ENCODE data around the gene TNFRSF1A.

Gene TNFRSF1A

GRCh38 chr12:6384499-6385436 is 42.9 kb upstream of the TNFRSF1A start:
- peak overlapping the region; percentile 77 for H3K4me3 ChIP-seq (ENCODE audit: low read depth, low read length)
- no peak for TF ChIP-seq CTCF (IDR thresholded peaks at IDR 0.05; ENCODE audit: low read depth, low read length)

DNA sequence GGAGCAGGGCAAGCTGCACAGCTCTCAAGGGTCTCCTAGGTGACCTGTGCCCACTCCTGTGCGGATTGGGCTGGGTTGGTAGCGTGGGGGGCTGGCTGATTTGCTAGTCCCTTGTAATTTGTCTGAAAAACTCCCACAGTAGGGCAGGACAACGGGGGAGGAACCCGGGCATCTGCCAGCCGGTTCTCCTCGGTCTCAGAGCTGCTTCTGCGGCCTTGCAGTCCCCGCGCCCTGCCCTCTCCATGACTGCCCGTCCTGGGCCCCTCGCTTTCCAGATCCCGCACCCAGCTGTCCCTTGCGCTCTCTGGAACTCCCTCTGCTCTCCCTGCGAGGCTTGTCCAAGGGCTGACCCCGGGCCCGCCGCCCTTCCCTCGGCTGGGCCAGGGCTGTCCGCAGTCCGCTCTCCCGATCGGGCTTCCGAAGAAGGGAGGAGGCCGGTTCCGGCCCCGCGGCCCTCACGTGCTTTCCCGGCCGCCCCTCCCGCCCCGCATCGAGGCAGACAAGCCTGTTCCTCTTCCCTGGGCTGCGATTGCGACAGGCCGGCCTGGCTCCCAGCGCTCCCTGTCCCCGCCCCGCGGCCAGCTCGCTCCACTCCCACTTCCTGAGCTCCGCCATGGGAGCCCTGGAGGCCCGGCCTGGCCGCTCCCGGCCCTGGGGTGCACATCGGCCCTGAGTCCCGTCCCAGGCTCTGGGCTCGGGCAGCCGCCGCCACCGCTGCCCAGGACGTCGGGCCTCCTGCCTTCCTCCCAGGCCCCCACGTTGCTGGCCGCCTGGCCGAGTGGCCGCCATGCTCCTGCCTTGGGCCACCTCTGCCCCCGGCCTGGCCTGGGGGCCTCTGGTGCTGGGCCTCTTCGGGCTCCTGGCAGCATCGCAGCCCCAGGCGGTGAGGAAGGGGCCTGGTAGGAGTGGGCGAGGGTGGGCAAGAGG is 42.0 kb upstream of the TNFRSF1A start, which contains the start of gene LTBR:
TSS of gene LTBR (plus strand) at position 591 of the 927 bp plus-strand sequence. CDS start at position 788, 197 bp downstream.
- peak within 1 kb of the TSS; percentile 77 for H3K4me3 ChIP-seq (ENCODE audit: low read depth, low read length)
- TF ChIP-seq CTCF (IDR thresholded peaks at IDR 0.05; ENCODE audit: low read depth, low read length) = no peak

DNA sequence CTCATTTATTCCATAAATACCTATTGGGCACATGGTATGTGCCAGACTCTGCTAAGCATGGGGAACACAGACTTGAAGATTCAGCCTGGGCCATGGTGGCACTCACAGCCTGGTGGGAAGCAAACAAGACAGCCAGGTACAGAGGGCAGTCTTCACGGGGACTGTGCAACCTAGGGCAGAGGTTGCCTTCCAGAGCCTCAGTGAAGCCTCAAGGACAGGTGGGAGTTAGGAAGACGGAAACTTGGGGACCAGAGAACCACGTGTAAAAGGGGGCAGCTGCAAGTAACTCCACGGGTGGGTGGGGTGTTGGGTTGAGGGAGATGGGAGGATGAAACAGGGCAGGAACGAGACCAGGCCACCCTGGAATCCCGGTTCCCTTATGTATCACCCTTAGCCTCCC is 41.1 kb upstream of the TNFRSF1A start:
- H3K4me3 ChIP-seq (ENCODE audit: low read depth, low read length) = no peak overlapping the region
- no peak for TF ChIP-seq CTCF (IDR thresholded peaks at IDR 0.05; ENCODE audit: low read depth, low read length)

DNA sequence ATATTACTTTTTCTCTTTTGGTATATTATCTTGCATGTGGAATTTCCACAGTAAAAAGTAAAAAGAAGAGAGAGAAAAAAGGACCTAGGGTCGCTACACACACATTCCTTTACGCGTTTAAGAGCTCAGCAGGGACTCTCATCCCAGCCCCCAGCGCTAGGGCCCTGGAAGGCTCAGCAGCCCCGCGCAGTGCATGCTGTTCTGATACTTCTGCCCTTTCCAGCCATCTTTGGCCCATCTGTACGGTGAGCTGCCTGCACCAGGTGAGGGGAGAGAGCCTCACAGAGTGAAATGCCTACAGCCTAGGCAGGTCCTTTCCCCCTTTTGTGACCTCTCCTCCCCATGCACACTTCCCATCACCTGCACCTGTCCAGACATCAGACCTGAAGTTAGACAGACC is 40.5 kb upstream of the TNFRSF1A start:
- no peak for TF ChIP-seq CTCF (IDR thresholded peaks at IDR 0.05; ENCODE audit: low read depth, low read length)
- H3K4me3 ChIP-seq (ENCODE audit: low read depth, low read length) = no peak overlapping the region

DNA sequence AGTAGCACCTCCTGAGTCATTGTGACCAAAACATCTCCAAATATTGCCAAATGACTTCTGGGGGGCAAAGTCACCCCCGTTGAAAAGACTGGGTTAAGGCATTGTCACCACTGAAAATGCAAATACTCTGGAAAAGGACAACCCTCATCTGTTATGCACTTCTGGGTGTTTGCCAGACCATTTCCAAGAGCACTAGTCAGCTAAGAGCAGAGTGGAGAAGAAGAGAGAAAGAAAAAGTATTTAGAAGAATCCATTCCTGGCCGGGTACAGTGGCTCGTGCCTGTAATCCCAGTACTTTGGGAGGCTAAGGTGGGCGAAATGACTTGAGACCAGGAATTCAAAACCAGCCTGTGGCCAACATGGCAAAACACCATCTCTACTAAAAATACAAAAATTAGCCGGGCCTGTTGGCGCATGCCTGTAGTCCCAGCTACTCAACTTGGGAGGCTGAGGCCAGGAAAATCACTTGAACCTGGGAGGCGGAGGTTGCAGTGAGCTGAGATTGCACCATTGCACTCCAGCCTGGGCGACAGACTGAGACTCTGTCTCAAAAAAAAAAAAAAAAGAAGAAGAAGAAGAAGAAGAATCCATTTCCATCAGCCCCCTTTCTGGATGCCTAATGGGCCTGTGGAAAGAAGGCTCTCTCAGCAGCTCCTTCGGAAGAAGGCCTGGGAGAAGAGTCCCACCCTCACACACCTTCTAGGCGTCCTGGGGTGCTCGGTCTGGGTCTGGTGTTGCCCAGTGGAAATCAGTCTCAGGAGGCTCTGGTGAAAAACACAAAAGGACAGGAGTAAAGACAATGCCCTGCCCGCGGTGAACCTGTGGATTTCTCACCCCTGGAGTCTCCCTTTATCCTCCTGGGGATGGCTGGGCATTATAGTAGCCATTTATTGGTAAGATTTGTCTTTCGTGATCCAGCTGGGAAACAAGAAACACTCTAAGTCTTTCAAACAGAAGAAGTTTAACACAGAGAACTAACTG is 38.6 kb upstream of the TNFRSF1A start:
- no peak overlapping the region for H3K4me3 ChIP-seq (ENCODE audit: low read depth, low read length)
- TF ChIP-seq CTCF (IDR thresholded peaks at IDR 0.05; ENCODE audit: low read depth, low read length) = no peak

DNA sequence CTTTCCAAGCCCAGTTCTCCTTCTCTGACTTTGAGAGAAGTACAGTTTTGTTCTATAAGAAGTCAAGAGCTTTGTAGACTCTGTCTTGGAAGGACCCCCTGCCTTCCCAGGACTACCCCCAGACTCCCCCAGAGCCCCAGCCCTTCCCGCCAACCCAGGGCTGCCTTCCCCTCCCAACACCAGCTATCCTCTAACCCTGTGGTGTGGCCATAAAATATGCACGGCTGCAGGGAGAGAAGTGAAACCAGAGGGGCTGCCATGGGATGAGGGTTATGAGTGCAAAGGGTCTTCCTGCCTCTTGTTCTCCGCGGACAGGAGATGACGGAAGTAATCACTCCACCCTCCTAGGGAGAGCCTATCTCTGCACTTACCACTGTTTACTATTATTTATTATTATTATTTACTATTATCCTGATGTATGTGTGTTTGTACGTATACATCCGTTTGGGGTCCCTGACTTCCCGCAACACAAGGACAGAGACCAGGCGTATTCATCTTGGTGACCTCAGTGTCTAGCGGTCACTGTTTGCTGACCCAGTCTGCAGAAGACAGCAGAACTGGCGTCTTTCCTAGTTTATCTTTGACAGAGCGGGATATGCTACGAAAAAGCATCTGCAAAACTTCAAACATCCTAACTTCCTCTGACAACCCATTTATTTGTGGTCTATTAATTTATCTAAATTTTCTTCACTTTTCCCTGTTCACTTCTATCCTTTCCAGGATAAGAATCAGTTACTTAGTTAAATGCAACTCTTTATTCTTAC is 37.0 kb upstream of the TNFRSF1A start:
- no peak overlapping the region for H3K4me3 ChIP-seq (ENCODE audit: low read depth, low read length)
- no peak for TF ChIP-seq CTCF (IDR thresholded peaks at IDR 0.05; ENCODE audit: low read depth, low read length)

All from WI38 (cell line).